HG03442 (cell line): ENCODE data around the gene CD300LD.
"Not testable (repeated sequence)": the region's sequence is repeated elsewhere in the genome, so short reads cannot be mapped to it uniquely, and the experiment has no call there.

Experiments
- ATAC-seq: cut with Tn5 transposase; IDR thresholded peaks from one replicate; pipeline ENCODE4 v1.9.1; 2021; ENCODE audit warnings: mild to moderate bottlenecking, moderate library complexity; ENCODE audit not compliant: unreplicated experiment

The CD300LD gene

DNA sequence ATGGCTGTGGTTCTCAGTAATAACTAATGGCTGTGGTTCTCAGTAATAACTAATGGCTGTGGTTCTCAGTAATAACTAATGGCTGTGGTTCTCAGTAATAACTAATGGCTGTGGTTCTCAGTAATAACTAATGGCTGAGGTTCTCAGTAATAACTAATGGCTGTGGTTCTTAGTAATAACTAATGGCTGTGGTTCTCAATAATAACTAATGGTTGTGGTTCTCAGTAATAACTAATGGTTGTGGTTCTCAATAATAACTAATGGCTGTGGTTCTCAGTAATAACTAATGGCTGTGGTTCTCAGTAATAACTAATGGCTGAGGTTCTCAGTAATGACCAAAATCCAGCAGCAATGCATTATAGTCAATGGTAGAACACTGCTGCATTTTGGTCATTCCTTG lies 18.4 kb downstream of the CD300LD start:
- ATAC-seq, result not testable (repeated sequence)

DNA sequence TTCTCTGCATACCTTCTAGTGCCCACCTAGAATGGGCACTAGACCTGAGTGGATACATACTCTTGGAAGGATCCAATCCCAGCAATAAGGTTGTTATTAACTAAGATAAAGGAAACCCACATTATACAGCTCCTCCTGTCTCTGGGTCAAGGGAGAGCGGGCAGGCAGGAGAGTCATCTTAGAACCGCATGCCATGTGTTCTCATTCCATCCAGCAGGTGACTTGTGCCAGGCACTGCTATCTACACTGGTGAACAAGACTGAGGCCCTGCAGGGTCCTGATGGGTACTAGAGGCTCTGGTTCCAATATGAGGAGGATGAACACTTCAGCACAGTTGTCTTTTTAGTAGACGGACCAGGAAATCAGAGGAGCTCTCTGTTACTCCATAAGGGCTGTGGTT lies 18.9 kb downstream of the CD300LD start:
- no peak for ATAC-seq

- no peak for ATAC-seq
These were observed 20.3 kb downstream of the CD300LD start for GRCh38 chr17:74571621-74572270.

- ATAC-seq, result no peak
These were observed 22.8 kb downstream of the CD300LD start for GRCh38 chr17:74569020-74570003.

DNA sequence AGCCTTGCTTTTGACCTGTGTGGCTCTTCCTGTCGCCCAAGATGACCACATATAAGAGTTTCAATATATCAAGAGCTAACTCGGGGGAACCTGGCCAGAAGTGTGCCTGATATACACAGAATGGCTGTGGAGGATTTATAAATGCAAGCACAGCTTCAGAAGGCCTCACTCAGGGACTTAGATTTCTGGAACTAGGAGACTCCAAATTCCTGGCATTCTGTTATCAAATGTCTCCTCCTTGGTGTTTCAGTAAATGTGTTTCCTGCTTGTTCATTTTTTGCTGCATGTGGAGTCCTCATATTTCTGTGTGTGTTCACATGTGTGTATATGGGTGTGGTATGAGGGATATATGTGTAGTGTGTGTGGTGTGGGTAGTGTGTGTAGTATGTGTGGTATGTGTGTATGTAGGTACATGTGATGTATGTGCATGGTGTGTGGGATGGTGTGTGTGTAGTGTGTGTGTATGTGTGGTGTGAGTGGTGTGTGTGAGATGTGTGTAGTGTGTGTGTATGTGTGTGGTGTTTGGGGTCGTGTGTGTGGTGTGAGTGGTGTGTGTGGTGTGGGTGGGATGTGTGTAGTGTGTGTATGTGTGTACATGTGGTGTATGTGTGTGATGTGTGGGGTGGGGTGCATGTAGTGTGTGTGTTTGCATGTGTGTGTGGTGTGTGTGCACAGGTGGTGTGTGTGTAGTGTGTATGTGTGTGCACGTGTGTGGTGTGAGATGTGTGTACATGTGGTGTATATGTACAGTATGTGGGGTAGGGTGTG lies 23.8 kb downstream of the CD300LD start:
- ATAC-seq, result no peak

GRCh38 chr17:74567397-74567796 lies 24.7 kb downstream of the CD300LD start, which contains the start of gene CD300H:
Gene CD300H (minus strand): TSS chr17:74567509.
- ATAC-seq, result no peak

DNA sequence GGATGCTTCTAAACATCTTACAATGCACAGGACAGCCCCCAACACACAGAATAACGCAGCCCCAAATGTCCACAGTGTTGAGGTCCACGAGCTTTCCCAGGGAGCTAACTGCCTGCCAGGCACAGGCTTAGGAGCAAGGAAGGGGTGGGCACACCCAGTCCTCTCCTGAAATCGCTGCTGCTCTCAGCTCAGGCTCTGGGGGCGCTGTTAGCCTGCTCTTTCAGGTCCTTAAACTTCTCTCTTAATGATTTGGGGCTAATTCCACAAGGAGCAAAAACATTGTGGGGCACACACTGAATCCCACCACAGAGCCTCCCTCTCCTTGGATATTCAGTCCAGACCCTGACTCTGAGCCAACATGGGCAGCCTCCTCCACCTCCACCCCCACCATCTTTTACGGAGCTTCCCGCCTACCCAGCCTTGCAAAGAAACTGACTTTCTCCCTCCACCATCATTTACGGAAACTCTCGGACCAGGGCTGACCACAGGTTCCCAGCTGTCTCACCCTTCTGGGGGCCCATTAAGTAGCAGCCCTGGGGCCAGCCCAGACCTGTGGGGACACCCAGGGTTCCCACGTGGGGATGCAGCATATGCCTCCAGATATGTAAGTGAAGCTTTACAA lies 25.8 kb downstream of the CD300LD start:
- ATAC-seq, result no peak

- ATAC-seq, result no peak
These were observed 27.0 kb downstream of the CD300LD start for GRCh38 chr17:74565126-74565525.

DNA sequence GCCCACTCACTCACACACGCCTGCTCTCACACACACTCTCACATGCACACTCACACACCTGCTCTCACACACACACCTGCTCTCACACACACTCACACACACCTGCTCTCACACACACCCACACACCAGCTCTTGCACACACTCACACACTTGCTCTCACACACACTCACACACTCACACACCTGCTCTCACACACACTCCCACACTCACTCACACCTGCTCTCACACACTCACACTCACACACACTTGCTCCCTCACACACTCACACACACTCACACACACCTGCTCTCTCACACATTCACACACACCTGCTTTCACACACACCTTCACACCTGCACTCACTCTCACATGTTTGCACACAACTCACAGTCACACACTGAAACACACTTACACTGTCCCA lies 28.7 kb downstream of the CD300LD start:
- no peak for ATAC-seq

- no peak for ATAC-seq
These were observed 30.5 kb downstream of the CD300LD start for GRCh38 chr17:74561586-74561985.

- no peak for ATAC-seq
These were observed 33.1 kb downstream of the CD300LD start for GRCh38 chr17:74558882-74559519.

- not testable (repeated sequence) for ATAC-seq
These were observed 33.7 kb downstream of the CD300LD start for GRCh38 chr17:74558402-74558801.

DNA sequence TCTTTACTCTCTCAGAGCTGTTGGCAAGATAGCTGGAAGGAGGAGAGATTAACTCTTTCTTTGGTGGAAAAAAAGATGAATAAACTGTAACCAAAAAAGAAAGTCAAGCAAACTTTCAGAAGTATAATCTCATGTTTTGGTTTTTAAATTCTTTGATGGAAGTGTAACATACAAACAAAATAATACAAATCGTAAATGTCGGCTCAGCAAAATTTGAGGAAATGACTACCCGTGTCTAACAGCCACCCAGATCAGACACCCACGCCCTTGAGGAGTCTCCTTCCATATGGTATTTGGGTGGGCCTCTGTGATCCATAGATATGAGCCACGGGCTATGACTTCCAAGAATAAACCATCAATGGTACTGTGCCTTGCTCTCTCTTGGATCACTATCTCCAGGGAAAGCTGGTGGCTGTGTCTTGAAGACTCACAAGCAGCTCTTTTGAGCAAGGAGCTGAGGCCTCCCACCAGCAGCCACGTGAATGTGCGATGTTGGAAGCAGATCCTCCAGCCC lies 36.6 kb downstream of the CD300LD start:
- ATAC-seq, result no peak

DNA sequence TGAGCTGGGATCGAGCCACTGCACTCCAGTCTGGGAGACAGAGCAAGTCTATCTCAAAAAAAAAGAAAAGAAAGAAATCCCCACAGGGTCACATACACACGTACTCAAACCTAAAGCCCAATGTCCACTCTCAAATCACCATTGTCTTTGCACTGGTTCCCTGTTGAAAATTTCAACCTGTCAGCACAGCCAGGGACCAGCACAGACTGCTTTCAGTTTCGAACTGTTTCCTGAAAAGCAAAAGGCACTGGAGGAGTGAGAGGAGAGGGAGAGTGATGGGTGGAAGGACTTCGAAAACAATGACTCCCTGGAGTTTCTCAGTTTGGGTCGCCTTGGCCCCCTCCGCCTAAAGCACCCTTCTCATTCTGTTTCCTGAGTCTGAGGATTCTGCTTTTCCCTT lies 37.2 kb downstream of the CD300LD start:
- ATAC-seq, result no peak

- no peak for ATAC-seq
These were observed 40.0 kb downstream of the CD300LD start for GRCh38 chr17:74552037-74552436.

DNA sequence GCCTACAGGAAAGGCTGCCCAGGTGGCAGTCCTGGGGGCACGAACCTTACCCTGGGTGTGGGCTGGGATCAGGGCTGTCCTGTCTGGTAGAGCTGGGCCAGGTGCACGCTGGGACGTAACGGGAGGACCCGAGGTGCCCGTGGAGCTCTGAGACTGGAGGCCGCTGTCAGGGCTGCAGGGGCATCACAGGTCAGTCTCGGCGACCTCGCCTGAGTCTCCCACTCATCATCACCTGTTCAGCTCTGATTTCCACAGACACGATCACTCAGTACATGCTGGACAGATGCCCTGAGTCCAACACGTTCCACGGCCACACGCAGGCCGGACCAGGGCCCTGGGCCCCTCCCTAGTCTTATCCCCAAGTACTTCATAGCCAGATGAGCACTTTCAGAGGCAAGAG lies 41.5 kb downstream of the CD300LD start:
- no peak for ATAC-seq

GRCh38 chr17:74549343-74549742 lies 42.7 kb downstream of the CD300LD start:
- no peak for ATAC-seq

DNA sequence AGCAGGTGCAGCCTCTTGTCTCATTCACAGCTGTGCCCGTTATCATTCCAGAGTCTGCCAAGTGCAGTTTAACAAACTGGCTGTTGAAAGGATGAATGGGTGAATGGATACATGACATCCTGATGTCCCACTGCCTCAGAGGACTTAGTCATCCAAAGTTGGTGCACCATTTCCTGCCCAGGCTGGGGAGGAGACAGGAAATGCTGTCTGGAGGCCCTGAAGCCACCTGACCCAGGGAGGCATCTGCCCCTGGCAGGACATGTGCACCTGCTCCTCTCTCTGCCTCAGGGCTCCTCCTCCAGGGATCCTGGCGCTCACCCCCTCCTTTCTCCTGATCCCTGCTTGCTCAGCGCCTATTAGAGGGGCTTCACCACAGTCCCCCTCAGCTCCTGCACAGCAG lies 44.3 kb downstream of the CD300LD start:
- ATAC-seq, result no peak

DNA sequence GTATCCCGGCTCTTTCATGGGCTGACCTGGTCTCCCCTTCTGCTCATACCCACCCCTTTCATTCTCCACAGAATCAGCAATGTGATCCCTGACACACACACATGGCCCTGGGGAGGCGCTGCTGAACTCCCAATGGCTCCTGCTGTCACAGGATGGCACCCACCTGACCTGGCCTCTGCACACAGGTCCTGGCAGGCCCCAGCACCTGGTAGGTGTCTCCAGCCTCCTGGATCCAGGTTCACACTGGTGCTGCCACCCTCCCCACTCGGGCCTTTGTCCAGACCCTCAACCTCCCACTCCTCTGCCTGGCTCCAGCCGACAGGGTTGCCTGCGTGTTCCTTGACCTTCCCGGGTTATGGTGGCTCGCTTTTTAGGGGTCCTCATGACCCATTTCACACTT lies 44.8 kb downstream of the CD300LD start:
- no peak for ATAC-seq

- no peak for ATAC-seq
These were observed 45.5 kb downstream of the CD300LD start for GRCh38 chr17:74546586-74546985.
